Esophagus squamous epithelium (tissue), 4 donors: ENCODE data around the gene SLC25A47.

ENCODE experiments used
- POLR2A ChIP-seq, 4 donors: fragments of 450-650 bp; IDR thresholded peaks; one replicate each; pipeline ENCODE4 v1.6.1; 2017; ENCODE audit warnings: antibody characterized with exemption in 4 of 4, mild to moderate bottlenecking in 4 of 4, moderate library complexity in 3 of 4
- TF ChIP-seq, protein P1 (sequence below), 6 experiments: fragments of 450-650 bp in 4 of 6; fragments of 200-600 bp in 2 of 6; sonication (generic) in 2 of 6; IDR thresholded peaks; one replicate each; pipeline ENCODE4 v1.5.1; 2016 to 2019; ENCODE audit warnings: antibody characterized with exemption in 6 of 6, mild to moderate bottlenecking in 4 of 6, moderate library complexity in 4 of 6

- TF ChIP-seq, protein P1, sequence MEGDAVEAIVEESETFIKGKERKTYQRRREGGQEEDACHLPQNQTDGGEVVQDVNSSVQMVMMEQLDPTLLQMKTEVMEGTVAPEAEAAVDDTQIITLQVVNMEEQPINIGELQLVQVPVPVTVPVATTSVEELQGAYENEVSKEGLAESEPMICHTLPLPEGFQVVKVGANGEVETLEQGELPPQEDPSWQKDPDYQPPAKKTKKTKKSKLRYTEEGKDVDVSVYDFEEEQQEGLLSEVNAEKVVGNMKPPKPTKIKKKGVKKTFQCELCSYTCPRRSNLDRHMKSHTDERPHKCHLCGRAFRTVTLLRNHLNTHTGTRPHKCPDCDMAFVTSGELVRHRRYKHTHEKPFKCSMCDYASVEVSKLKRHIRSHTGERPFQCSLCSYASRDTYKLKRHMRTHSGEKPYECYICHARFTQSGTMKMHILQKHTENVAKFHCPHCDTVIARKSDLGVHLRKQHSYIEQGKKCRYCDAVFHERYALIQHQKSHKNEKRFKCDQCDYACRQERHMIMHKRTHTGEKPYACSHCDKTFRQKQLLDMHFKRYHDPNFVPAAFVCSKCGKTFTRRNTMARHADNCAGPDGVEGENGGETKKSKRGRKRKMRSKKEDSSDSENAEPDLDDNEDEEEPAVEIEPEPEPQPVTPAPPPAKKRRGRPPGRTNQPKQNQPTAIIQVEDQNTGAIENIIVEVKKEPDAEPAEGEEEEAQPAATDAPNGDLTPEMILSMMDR (IDR thresholded peaks at IDR 0.05): no peak
- TF ChIP-seq POLR2A (IDR thresholded peaks at IDR 0.05): no peak
Measured at GRCh38 chr14:100314724-100315123, 8.4 kb upstream of the SLC25A47 start.
